ENCODE measurements around the gene LIMK2.

The LIMK2 gene

DNA sequence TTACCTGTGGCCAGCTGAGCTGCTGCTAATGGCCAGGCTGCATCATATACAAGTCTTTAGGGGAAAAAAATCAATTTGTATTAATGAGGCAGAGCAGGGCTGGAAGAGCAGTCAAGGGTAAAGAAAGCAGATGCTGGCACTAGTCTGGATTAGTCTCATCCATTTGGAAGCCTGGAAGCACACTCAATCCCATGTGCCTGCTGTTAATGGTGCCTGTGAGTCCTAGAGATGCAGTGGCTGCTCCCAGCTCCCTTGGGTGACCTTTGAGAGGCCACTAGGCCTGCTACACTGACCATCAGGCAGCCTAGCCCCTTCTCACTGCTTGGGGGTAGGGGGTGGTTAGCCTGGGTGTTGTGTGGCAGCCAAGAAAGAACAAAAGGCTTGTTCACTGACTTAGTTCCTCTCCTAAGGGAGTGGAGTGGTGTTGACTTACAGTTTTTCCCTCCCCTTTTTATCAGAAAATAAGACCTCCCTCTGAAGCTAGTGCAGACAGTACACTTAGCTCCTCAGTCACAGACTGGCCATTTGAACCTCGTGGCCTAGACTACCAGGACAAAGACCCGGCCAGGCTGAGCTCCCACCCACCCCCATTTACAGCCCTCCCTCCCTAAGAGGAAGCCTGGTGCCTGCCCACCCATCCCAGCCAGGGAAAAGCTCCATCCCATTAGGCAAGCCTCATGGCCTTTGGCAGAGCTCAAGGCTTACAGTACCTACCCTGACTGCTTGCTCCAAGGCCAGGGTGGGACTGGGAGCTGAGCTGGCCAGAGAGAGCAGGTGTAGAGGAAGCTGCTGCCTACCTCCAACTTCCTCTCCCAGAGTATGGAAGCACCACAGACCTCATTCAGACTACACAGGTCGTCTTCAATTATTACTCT is 72.4 kb downstream of the LIMK2 start:
- ATAC-seq (no peak), DNase-seq (ENCODE audit: low spot score in 2 of 2) (no peak)
- Mint-ChIP-seq H3K9me3 (no peaks in the 10 kb centered on the region), H3K4me1 (peaks cover 69% of the 10 kb centered on the region), H3K27ac (peak overlapping the region; percentile 81), H3K4me3 (no peak overlapping the region), H3K36me3 (peaks cover 91% of the 10 kb centered on the region)

DNA sequence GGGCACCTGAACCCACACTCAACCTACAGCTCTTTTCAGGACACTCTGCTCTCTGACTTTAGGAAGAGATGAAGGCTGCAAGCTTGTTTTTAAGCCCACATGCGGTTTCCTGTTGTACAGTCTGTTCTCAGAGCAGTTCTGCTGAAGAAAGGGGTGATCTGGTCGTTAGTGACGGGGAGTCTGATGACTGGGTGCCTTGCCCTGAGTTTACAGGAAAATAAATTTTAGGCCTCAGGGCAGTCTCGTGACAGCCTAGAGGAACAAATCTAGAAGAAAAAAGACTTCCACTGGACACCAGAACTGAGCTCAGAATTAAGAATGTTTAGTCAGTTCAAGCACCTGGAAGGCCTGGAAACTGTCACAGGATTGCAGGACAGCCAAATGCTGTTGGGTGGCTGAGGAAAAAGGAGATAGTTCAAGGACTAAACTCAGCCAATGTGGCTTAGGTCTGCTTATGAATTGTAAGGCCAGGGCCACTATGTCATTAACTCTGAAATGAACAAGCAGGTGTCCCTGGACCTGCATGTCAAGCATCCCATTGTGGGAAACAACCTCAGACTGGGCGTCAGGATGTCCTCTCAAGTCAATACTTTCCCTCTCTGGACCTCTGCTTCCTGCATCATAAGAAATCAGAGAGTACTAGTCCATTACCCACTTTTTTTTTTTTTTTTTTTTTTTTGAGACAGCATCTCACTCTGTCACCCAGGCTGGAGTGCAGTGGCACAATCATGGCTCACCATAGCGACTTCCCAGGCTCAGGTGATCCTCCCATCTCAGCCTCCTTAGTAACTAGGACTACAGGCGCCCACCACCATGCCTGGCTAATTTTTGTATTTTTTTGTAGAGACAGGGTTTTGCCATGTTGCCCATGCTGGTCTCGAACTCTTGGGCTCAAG is 74.5 kb downstream of the LIMK2 start:
- H3K36me3 Mint-ChIP-seq = peaks cover 87% of the 10 kb centered on the region
- peak overlapping the region; percentile 81 for H3K27ac Mint-ChIP-seq
- DNase-seq (ENCODE audit: low spot score in 2 of 2) (peak; percentile 26 to 64), ATAC-seq (peak; percentile 73)
- peak overlapping the region; percentile 94 for H3K4me3 Mint-ChIP-seq
- no peaks in the 10 kb centered on the region for H3K9me3 Mint-ChIP-seq
- peaks cover 69% of the 10 kb centered on the region for H3K4me1 Mint-ChIP-seq

DNA sequence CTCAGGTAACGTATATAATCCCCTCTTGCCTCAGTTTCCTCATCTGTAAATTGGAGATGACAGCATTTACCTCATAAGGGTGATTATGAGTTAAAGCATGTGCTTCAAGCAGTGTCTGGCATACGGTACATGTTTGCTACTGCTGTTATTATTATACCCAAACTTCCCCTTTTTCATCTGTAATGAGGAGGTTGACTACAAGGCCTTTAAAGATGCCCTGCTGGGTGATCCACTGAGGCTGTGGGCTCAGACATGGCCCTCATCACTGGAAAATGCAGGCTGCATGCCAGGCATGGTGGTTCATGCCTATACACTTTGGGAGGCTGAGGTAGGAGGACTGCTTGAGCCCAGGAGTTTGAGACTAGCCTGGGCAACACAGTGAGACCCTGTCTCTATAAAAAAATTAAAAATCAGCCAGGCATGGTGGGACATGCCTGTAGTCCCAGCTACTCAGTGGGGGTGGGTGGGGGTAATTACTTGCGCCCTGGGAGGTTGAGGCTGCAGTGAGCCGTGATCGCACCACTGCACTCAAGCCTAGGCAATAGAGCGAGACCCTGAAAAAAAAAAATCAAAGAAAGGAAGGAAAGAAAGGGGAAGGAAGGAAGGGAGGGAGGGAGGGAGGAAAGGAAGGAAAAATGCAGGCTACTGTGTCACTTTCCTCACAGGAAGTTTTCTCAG is 75.9 kb downstream of the LIMK2 start:
- no peak for DNase-seq (ENCODE audit: low spot score in 2 of 2)
- Mint-ChIP-seq H3K36me3 (peaks cover 74% of the 10 kb centered on the region), H3K9me3 (no peaks in the 10 kb centered on the region), H3K27ac (peak overlapping the region; percentile 81), H3K4me3 (peak overlapping the region; percentile 94), H3K4me1 (peaks cover 70% of the 10 kb centered on the region)
- no peak for ATAC-seq

DNA sequence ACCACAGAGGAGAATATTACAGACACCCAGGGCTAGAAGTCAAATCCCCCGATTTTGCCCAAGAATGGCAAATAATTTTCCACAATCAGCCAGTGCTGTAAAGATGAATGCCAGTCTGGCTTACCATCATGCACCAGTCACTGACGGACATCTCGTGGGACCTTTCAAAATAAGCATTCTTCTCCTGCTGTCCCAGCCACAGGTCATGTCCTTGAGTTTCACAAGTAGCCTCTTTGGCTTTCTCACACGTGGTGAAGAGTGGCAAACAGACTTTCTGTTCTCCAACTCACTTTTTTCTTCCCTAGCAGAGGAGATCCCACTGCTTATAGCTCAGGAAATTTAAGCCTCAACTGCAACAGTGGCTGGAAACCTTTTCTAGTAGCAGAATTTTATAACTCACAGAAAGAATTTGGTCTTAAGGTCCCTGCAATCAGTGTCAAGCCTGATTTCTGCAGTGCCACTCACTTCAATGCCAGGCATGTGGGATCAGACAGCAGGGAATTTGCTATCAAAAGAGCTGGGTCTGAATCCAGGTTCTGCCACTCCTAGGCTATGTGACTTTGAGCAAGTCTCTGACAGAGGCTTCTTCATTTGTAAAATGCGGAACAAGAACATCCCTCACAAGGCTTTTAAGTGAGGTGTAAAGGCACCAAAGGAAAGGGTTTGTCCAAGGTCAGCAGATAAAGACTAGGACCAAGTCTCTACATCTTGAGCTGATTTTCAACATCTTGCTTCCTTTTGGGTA is 76.6 kb downstream of the LIMK2 start:
- Mint-ChIP-seq H3K4me1 (peaks cover 73% of the 10 kb centered on the region), H3K9me3 (no peaks in the 10 kb centered on the region), H3K27ac (peak overlapping the region; percentile 98), H3K36me3 (peaks cover 67% of the 10 kb centered on the region), H3K4me3 (peak overlapping the region; percentile 94)
- no peak for ATAC-seq
- DNase-seq (ENCODE audit: low spot score in 2 of 2) = no peak

DNA sequence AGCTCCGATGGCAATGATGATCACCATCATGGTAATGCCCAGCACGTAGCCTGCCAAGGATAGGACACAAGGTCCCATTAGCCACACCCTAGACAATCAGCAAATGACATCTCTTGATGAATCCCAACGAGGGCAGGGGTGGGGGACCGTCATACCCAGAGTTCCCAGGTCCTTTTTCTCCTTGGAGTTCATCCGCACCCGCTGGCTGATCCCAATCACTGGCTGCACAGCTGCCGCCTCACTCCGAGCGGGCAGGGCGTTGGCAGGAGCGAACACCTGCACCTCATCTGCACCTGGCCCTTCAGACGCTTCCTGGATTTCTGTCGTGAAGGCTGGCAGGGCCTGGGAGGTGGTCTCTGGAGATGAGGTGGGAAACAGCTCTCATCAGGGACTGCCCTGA is 77.2 kb downstream of the LIMK2 start:
- Mint-ChIP-seq H3K9me3 (no peaks in the 10 kb centered on the region), H3K4me3 (peak overlapping the region; percentile 94), H3K4me1 (peaks cover 75% of the 10 kb centered on the region), H3K27ac (peak overlapping the region; percentile 98), H3K36me3 (peaks cover 60% of the 10 kb centered on the region)
- no peak for ATAC-seq
- no peak for DNase-seq (ENCODE audit: low spot score in 2 of 2)

DNA sequence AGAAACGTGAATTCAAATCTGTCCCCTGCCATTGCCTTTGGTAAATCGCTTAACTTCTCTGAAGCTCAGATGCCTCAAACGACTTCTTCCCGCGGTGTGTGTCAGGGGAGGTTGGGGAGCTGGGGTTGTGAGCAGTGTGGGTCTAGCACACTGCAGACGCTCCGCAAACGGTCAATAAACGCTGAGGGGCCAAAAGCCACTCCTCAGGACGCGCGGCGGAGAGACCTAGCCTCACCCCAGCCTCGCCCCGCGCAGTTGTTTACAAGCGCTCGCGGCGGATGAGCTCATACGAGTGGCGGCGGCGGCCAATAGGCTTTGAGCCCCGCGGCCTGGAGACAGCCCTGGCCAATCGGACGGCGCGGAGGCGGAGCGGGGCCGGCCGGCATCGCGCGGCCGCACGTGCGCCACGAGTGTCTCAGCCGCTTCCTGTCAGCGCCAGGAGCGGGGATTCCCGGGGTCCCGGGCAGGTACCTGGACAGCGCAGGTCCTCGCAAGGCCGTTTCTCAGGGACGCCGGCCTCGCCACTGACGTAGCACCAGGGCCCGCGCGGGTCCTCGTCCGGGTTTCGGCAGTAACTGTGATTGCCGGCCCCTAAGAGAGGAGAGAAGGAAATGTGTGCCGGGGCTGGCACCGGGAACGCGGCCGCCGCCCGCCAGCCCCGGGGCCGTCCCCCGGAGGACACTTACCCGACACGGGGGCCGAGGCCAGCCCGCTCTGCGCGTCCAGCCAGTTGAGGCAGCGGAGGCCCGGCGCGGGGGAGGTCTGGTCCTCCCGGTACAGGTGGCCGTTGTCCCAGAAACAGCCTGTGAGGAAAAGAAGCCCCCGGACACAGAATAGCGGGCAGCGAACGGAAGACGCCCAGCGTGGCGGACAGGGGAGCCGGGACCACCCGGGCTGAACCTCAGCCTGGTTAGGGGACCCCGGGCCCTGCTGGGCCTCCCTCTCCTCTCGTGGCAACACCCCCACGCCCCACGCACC is 78.7 kb downstream of the LIMK2 start:
- no peaks in the 10 kb centered on the region for H3K9me3 Mint-ChIP-seq
- H3K4me3 Mint-ChIP-seq = peak overlapping the region; percentile 94
- ATAC-seq (peak; percentile 92), DNase-seq (ENCODE audit: low spot score in 2 of 2) (peak; percentile 90 to 94)
- H3K4me1 Mint-ChIP-seq = peaks cover 64% of the 10 kb centered on the region
- H3K27ac Mint-ChIP-seq = peak overlapping the region; percentile 98
- peaks cover 49% of the 10 kb centered on the region for H3K36me3 Mint-ChIP-seq

DNA sequence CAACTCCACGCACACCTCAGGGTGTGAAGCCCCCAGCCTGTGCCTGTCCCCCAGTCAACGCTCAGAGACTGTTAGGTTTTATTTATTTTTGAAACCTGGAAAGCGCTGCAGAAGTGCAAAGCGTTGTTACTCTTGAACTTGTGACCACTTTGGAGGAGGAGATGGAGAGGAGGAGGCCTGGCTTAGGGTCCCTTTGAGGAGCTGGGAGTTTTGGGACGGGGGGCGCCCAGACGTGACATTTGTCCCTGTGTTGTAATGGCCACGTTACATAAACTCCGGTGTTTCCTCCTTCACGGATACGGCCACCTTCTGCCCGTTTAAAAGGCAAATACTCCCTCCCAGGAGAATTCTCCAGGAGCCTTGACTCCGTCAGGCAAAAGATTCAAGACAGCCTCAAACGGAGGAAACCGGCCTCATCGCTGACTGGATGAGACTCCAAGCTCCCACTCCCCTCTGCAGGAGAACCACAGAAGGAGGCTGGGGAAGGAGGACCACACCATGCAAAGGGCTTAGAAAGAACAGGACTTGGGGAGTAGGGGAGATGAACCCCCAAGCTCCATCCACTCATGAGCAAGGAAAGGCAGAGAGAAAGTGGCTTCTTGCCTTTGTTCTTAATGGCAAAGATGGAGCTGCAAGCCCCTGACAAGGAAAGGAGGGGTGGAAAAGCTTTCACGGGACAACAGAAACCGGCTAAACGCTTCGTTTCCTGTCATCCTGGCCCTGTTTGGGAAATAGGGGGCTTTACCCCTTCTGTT is 79.6 kb downstream of the LIMK2 start:
- Mint-ChIP-seq H3K9me3 (no peaks in the 10 kb centered on the region), H3K36me3 (peaks cover 40% of the 10 kb centered on the region), H3K27ac (peak overlapping the region; percentile 98), H3K4me1 (peaks cover 64% of the 10 kb centered on the region), H3K4me3 (peak overlapping the region; percentile 94)
- DNase-seq (ENCODE audit: low spot score in 2 of 2) (peak in 1 of 2 donors; percentile 64), ATAC-seq (no peak)

DNA sequence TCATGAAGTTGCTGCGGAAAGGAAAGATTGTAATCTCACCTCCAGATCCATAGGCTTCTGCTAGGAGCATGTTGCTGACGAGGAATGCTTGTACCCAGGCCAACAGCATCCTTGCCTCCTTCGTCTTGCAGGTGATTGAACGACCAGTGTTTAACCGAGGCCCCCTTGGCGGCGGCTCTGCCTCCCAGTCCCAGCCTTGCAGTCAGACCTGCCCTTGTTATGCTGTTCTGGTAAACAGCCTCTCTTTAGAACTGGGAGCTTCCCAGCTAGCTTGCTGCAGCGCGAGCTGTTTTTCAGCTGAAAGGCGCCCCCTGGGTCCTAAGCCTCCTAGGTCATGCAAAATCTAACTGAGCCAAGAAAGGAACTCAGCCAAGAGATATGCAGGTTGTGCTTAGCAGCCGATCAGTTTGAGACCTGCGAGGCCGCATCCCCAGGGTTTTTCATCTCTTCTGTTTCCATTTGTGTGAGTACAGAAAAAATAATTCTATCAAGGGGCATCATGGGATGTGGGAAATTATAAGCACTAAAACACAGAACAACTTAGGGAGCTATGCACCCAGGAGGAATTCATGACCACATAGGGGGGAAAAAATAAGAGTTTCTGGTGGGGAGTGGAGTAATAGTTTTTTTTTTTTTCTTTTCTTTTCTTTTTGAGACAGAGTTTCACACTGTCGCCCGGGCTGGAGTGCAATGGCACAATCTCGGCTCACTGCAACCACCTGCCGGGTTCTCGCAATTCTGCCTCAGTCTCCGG is 80.3 kb downstream of the LIMK2 start, which contains the start of gene PIK3IP1:
Gene PIK3IP1, minus strand, starts transcription at position 253 of the 754 bp plus-strand sequence. Its CDS starts 144 bp downstream, at position 109.
- peak within 1 kb of the TSS; percentile 98 for H3K27ac Mint-ChIP-seq
- H3K9me3 Mint-ChIP-seq = no peaks in the 10 kb centered on the region
- DNase-seq (ENCODE audit: low spot score in 2 of 2) (peak; percentile 57 to 88), ATAC-seq (peak; percentile 71)
- peak within 1 kb of the TSS; percentile 94 for H3K4me3 Mint-ChIP-seq
- peaks cover 32% of the 10 kb centered on the region for H3K36me3 Mint-ChIP-seq
- peaks cover 60% of the 10 kb centered on the region for H3K4me1 Mint-ChIP-seq

DNA sequence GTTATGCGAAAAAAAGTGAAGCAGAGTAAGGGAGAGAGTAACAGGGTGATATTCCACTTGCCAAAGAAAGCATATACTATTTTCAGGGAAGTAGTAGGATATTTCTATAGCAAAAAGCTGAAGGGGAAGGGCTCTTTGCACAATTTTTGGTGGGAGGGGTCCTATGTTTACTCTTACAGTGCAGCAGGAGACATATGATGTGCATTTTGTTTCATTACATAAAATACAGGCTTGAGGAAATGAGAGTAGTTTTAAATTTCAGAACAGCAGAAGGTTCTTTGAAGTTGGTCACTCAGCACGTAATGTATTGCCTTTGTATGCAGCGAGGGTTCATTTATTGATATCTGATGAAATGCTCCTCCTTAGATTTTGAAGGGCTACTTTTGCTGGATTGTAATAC is 83.3 kb downstream of the LIMK2 start:
- peaks cover 39% of the 10 kb centered on the region for H3K4me1 Mint-ChIP-seq
- peaks cover 4% of the 10 kb centered on the region for H3K36me3 Mint-ChIP-seq
- H3K9me3 Mint-ChIP-seq = no peaks in the 10 kb centered on the region
- no peak for ATAC-seq
- H3K4me3 Mint-ChIP-seq = no peak overlapping the region
- DNase-seq (ENCODE audit: low spot score in 2 of 2) = no peak
- no peak overlapping the region for H3K27ac Mint-ChIP-seq

DNA sequence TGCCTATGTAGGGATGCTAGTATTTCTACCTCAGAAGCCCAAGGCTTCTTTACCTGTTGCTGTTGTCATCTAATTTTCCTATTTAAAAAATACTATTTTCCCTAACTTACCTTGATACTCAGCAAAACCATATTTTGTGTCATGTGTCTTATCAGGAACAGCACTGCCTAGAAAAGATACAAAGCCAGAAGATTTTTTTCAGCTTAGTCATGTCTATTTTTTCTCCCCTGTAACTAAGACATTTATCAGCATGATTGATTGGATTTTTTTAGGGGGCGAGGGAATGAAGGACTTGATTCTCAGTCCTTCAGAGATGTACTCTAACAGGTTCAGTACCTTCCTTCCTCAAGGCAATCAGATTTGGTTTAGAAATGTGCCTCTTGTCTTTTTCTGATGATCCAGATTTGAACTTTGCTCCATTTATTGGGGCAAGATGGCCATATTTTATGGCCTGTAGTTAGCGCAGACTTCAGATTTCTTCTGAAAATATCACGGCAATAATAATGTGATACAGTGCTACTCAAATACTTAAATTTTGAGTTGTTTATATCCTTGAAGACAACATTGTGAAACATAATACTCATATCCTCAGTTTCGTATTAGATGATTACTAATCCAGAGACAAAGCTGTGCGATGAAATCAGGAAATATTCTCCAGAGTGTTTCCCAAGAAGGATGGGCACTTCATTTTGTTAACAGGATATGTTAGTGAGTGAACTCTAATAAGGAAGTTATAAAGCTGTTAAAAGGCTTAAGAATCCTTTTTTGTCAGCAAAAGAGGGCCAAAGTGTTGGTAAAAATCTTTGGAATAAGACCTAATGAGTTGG is 83.9 kb downstream of the LIMK2 start:
- H3K4me1 Mint-ChIP-seq = peaks cover 39% of the 10 kb centered on the region
- no peak overlapping the region for H3K27ac Mint-ChIP-seq
- peak; percentile 38 for ATAC-seq
- H3K9me3 Mint-ChIP-seq = no peaks in the 10 kb centered on the region
- H3K36me3 Mint-ChIP-seq = no peaks in the 10 kb centered on the region
- H3K4me3 Mint-ChIP-seq = peak overlapping the region; percentile 20
- DNase-seq (ENCODE audit: low spot score in 2 of 2) = no peak

DNA sequence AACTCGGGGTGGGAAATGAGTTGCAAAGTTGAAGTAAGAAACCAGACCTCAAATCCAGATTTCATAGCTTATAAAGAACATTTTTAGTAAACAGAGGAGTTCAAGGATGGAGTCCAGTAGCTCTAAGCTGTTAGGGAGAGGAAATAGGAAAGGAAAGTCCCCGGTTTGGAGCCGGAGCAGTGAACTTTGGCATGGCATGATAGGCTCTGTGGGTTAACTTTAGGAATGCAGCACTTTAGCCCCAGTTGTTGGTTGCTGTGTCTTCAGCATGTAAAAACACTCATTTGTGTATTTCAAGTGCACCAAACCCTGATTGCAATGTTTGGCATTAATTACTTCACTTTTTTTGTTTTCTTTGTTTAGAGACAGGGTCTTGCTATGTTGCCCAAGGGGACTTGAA is 88.8 kb downstream of the LIMK2 start:
- Mint-ChIP-seq H3K9me3 (no peaks in the 10 kb centered on the region), H3K4me3 (no peak overlapping the region), H3K4me1 (peaks cover 21% of the 10 kb centered on the region), H3K36me3 (no peaks in the 10 kb centered on the region), H3K27ac (no peak overlapping the region)
- ATAC-seq (no peak), DNase-seq (ENCODE audit: low spot score in 2 of 2) (no peak)

DNA sequence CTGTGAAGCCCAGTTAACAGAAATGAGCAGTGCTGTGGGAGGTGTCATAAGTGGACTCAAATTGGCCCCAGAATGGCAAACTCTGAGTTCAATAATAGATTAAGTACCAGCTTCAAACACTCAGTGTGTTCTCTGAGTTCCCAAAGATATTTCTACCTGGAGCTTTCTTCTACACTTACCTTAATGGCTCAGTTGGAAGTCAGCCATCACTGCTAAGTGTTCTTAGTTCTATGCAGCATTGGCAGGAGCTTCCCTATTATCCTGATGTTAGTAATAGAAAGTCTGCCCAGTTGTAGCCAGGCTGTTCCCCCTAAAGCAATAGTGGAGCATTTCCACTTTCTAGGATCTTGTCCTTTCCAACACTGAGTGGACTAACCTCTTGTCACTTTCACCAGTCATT is 89.9 kb downstream of the LIMK2 start:
- ATAC-seq = no peak
- H3K4me1 Mint-ChIP-seq = peaks cover 17% of the 10 kb centered on the region

More for the DNA sequence above, 89.9 kb downstream of the LIMK2 start:
- Mint-ChIP-seq H3K27ac (no peak overlapping the region), H3K9me3 (no peaks in the 10 kb centered on the region), H3K4me3 (no peak overlapping the region), H3K36me3 (no peaks in the 10 kb centered on the region)
- DNase-seq (ENCODE audit: low spot score in 2 of 2) = no peak
